H1 (cell line): ENCODE results near the gene AAK1.

Experiments
- ASH2L ChIP-seq: fragments of 200-600, 300-600 bp; sonication (generic); IDR thresholded peaks from one replicate; pipeline ENCODE4 v1.7.1; 2017; ENCODE audit warnings: low read length
- ATF2 ChIP-seq: IDR thresholded peaks from 2 replicates; pipeline ENCODE4 v1.6.1; 2012; ENCODE audit warnings: low read length, inconsistent platforms
- CTCF ChIP-seq, 3 experiments: IDR thresholded peaks; 1 replicate in 2 of 3; 2 replicates in 1 of 3; pipeline versions ENCODE4 v1.5.1 to v1.6.1; 2011; ENCODE audit warnings: low read length in 3 of 3, mild to moderate bottlenecking in 3 of 3, inconsistent platforms in 2 of 3, low read depth in 1 of 3, moderate library complexity in 1 of 3; ENCODE audit not compliant: insufficient read depth in 1 of 3; ENCODE audit errors: control extremely low read depth in 1 of 3
- EP300 ChIP-seq, 2 experiments: IDR thresholded peaks; 1 replicate in 1 of 2; 2 replicates in 1 of 2; pipeline ENCODE4 v1.6.1; 2011 to 2012; ENCODE audit warnings: low read depth in 2 of 2, low read length in 2 of 2, mild to moderate bottlenecking in 2 of 2, borderline replicate concordance in 1 of 2, inconsistent platforms in 1 of 2, moderate library complexity in 1 of 2
- EZH2 ChIP-seq: fragments of 200-600 bp; sonication (generic); IDR thresholded peaks from 2 replicates; pipeline ENCODE4 v1.7.1; 2012; ENCODE audit warnings: low read depth, mild to moderate bottlenecking, moderate library complexity, low read length, inconsistent platforms; ENCODE audit not compliant: severe bottlenecking
- HDAC2 ChIP-seq, 2 experiments: fragments of 300-600 bp in 1 of 2; sonication (generic) in 1 of 2; IDR thresholded peaks; 2 replicates each; pipeline ENCODE4 v1.6.1; 2011 to 2012; ENCODE audit warnings: low read depth in 2 of 2, low read length in 2 of 2, mild to moderate bottlenecking in 2 of 2, moderate library complexity in 2 of 2, borderline replicate concordance in 1 of 2, inconsistent platforms in 1 of 2
- POLR2A ChIP-seq, 2 experiments: IDR thresholded peaks; 1 replicate in 1 of 2; 2 replicates in 1 of 2; pipeline ENCODE4 v1.6.1; 2011; ENCODE audit warnings: low read depth in 2 of 2, low read length in 2 of 2, mild to moderate bottlenecking in 2 of 2; ENCODE audit errors: control extremely low read depth in 1 of 2
- POLR2AphosphoS5 ChIP-seq: IDR thresholded peaks from 2 replicates; pipeline ENCODE4 v1.6.1; 2011; ENCODE audit warnings: low read depth, low read length
- RBBP5 ChIP-seq: IDR thresholded peaks from 2 replicates; pipeline ENCODE4 v1.7.1; 2012; ENCODE audit warnings: low read depth, mild to moderate bottlenecking, inconsistent platforms, low read length, moderate library complexity, borderline replicate concordance
- RNF2 ChIP-seq: fragments of 200-900, 300-1000 bp; sonication (generic); IDR thresholded peaks from 2 replicates; pipeline ENCODE4 v1.7.1; 2016; ENCODE audit warnings: borderline replicate concordance, low read depth, mild to moderate bottlenecking, antibody characterized with exemption, low read length; ENCODE audit not compliant: poor library complexity, severe bottlenecking; ENCODE audit errors: missing control alignments
- SIN3A ChIP-seq, 2 experiments: IDR thresholded peaks in 1 of 2; conservative IDR thresholded peaks in 1 of 2; 2 replicates each; pipeline ENCODE4 v1.6.1; 2011 to 2012; ENCODE audit warnings: low read length in 2 of 2, improper control_type of control experiment in 1 of 2, low read depth in 1 of 2, mild to moderate bottlenecking in 1 of 2
- TBP ChIP-seq: IDR thresholded peaks from 2 replicates; pipeline ENCODE4 v1.6.1; 2011; ENCODE audit warnings: low read depth, low read length, improper control_type of control experiment
- YY1 ChIP-seq: IDR thresholded peaks from 2 replicates; pipeline ENCODE4 v1.6.1; 2011; ENCODE audit warnings: low read depth, mild to moderate bottlenecking, low read length
- ZNF274 ChIP-seq: IDR thresholded peaks from 2 replicates; pipeline ENCODE4 v1.7.0; 2012; ENCODE audit warnings: low read length, borderline replicate concordance; ENCODE audit errors: extremely low read depth

- TF ChIP-seq HDAC2 (IDR thresholded peaks at IDR 0.05; ENCODE audit: borderline replicate concordance in 1 of 2, low read depth in 2 of 2, low read length in 2 of 2) = no peak
- no peak for TF ChIP-seq ASH2L
- no peak for TF ChIP-seq RNF2
- TF ChIP-seq CTCF (IDR thresholded peaks at IDR 0.05; ENCODE audit: control extremely low read depth in 1 of 3, insufficient read depth in 1 of 3, low read depth in 1 of 3, low read length in 3 of 3) = no peak
- no peak for TF ChIP-seq EP300 (IDR thresholded peaks at IDR 0.05; ENCODE audit: borderline replicate concordance in 1 of 2, low read depth in 2 of 2, low read length in 2 of 2)
- TF ChIP-seq POLR2A (IDR thresholded peaks at IDR 0.05; ENCODE audit: control extremely low read depth in 1 of 2, low read depth in 2 of 2, low read length in 2 of 2) = no peak
- TF ChIP-seq EZH2 = no peak
- TF ChIP-seq SIN3A (conservative IDR thresholded peaks at IDR 0.05 in 1 of 2, IDR thresholded peaks at IDR 0.05 in 1 of 2; ENCODE audit: low read depth in 1 of 2, low read length in 2 of 2) = no peak
- TF ChIP-seq RBBP5 = no peak
- no peak for TF ChIP-seq ZNF274
- no peak for TF ChIP-seq POLR2AphosphoS5
- no peak for TF ChIP-seq ATF2
- TF ChIP-seq TBP = no peak
- TF ChIP-seq YY1 = no peak
These were observed 45.9 kb upstream of the AAK1 start for GRCh38 chr2:69689466-69689865.
